Urinary bladder (tissue), 4 donors: ENCODE measurements around the gene ARHGAP6. TPM values are rescaled to one million over a fixed set of nuclear protein-coding genes. Genes with fewer than 3 reads are reported as not detected.

Experiments
- DNase-seq: peaks from one replicate; pipeline ENCODE4 v3.0.0-alpha.2; 2015; ENCODE audit errors: extremely low spot score
- H3K27ac ChIP-seq: one replicate; pipeline ENCODE4 v1.5.1; 2013; ENCODE audit warnings: low read depth, mild to moderate bottlenecking, moderate library complexity
- H3K36me3 ChIP-seq: one replicate; pipeline ENCODE4 v1.6.1; 2013; ENCODE audit warnings: mild to moderate bottlenecking, moderate library complexity; ENCODE audit not compliant: insufficient read depth
- H3K4me1 ChIP-seq: one replicate; pipeline ENCODE4 v1.6.1; 2013; ENCODE audit warnings: mild to moderate bottlenecking, moderate library complexity; ENCODE audit not compliant: insufficient read depth
- H3K4me3 ChIP-seq: one replicate; pipeline ENCODE4 v1.5.1; 2013; ENCODE audit warnings: low read depth, low read length
- WGBS: extraction: QIAGEN DNeasy Blood & Tissue Kit; methylation state at CpG from one replicate; pipeline ENCODE4 v1.1.7; 2013; 5-methylcytosine and 5-hydroxymethylcytosine counted together
- polyA plus RNA-seq: library from polyadenylated mRNA; stranded (reverse); fragments of 200-250 nt; gene quantifications from one replicate; pipeline ENCODE4 v1.2.3, GENCODE V29; 2013
- total RNA-seq: library from RNA; depleted of rRNA; stranded (reverse); fragments of >200 nt; gene quantifications from one replicate; pipeline ENCODE4 v1.2.3, GENCODE V29; 2014
- donor health status: healthy with polysubstance abuse.
- donor health status: healthy.

Gene ARHGAP6
- total and polyA plus RNA-seq, 2 donors: 19.6 to 20.7 TPM

- no peak for DNase-seq
- no peaks in the 10 kb centered on the region for H3K36me3 ChIP-seq
- H3K4me1 ChIP-seq: no peaks in the 10 kb centered on the region
- 94% methylated on average over 4 of the region's 4 CpGs for WGBS
- H3K27ac ChIP-seq: no peak overlapping the region
- no peak overlapping the region for H3K4me3 ChIP-seq
Observed at GRCh38 chrX:11355259-11355909, 310.3 kb downstream of the ARHGAP6 start.

- Histone ChIP-seq H3K27ac (no peak overlapping the region), H3K4me1 (no peaks in the 10 kb centered on the region), H3K4me3 (no peak overlapping the region), H3K36me3 (no peaks in the 10 kb centered on the region)
- no peak for DNase-seq
- 55% methylated on average over 1 of the region's 1 CpG for WGBS
Observed at GRCh38 chrX:11352296-11352741, 313.4 kb downstream of the ARHGAP6 start.

- Histone ChIP-seq H3K36me3 (no peaks in the 10 kb centered on the region), H3K4me3 (no peak overlapping the region), H3K27ac (peak overlapping the region; percentile 6), H3K4me1 (no peaks in the 10 kb centered on the region)
- 29% methylated on average over 11 of the region's 11 CpGs for WGBS
- no peak for DNase-seq
Observed at GRCh38 chrX:11351375-11352295, 314.1 kb downstream of the ARHGAP6 start.

GRCh38 chrX:11349661-11350337, 315.9 kb downstream of the ARHGAP6 start:
- H3K4me1 ChIP-seq: no peaks in the 10 kb centered on the region
- no peaks in the 10 kb centered on the region for H3K36me3 ChIP-seq
- no peak overlapping the region for H3K27ac ChIP-seq
- WGBS: 60% methylated on average over 2 of the region's 2 CpGs
- no peak overlapping the region for H3K4me3 ChIP-seq
- DNase-seq: no peak

GRCh38 chrX:11349020-11349419, 316.7 kb downstream of the ARHGAP6 start:
- Histone ChIP-seq H3K36me3 (no peaks in the 10 kb centered on the region), H3K4me1 (no peaks in the 10 kb centered on the region), H3K27ac (no peak overlapping the region), H3K4me3 (no peak overlapping the region)
- DNase-seq: no peak
- WGBS: 89% methylated on average over 1 of the region's 1 CpG

- no peak overlapping the region for H3K27ac ChIP-seq
- H3K36me3 ChIP-seq: no peaks in the 10 kb centered on the region
- H3K4me1 ChIP-seq: no peaks in the 10 kb centered on the region
- 67% methylated on average over 3 of the region's 3 CpGs for WGBS
- no peak for DNase-seq
- H3K4me3 ChIP-seq: no peak overlapping the region
Observed at GRCh38 chrX:11347300-11347699, 318.4 kb downstream of the ARHGAP6 start.

GRCh38 chrX:11346121-11346682, 319.5 kb downstream of the ARHGAP6 start:
- no peak overlapping the region for H3K27ac ChIP-seq
- H3K4me3 ChIP-seq: no peak overlapping the region
- H3K4me1 ChIP-seq: no peaks in the 10 kb centered on the region
- WGBS: 62% methylated on average over 2 of the region's 2 CpGs
- DNase-seq: no peak
- no peaks in the 10 kb centered on the region for H3K36me3 ChIP-seq

- DNase-seq: no peak
- no peak overlapping the region for H3K27ac ChIP-seq
Observed at GRCh38 chrX:11342673-11343072, 323.0 kb downstream of the ARHGAP6 start.

GRCh38 chrX:11341274-11342201, 324.2 kb downstream of the ARHGAP6 start:
- no peak for DNase-seq
- Histone ChIP-seq H3K4me1 (no peaks in the 10 kb centered on the region), H3K4me3 (no peak overlapping the region), H3K27ac (peak overlapping the region; percentile 50), H3K36me3 (no peaks in the 10 kb centered on the region)
- 17% methylated on average over 10 of the region's 10 CpGs for WGBS

More at GRCh38 chrX:11342673-11343072, 323.0 kb downstream of the ARHGAP6 start:
- Histone ChIP-seq H3K36me3 (no peaks in the 10 kb centered on the region), H3K4me3 (no peak overlapping the region), H3K4me1 (no peaks in the 10 kb centered on the region)

GRCh38 chrX:11337292-11338009, 328.3 kb downstream of the ARHGAP6 start:
- Histone ChIP-seq H3K4me1 (no peaks in the 10 kb centered on the region), H3K4me3 (no peak overlapping the region), H3K27ac (no peak overlapping the region), H3K36me3 (no peaks in the 10 kb centered on the region)
- no peak for DNase-seq
- WGBS: 80% methylated on average over 1 of the region's 1 CpG

- H3K36me3 ChIP-seq: no peaks in the 10 kb centered on the region
- no peak for DNase-seq
- H3K27ac ChIP-seq: no peak overlapping the region
- 86% methylated on average over 2 of the region's 2 CpGs for WGBS
- H3K4me1 ChIP-seq: no peaks in the 10 kb centered on the region
- no peak overlapping the region for H3K4me3 ChIP-seq
Observed at GRCh38 chrX:11336201-11336600, 329.5 kb downstream of the ARHGAP6 start.

GRCh38 chrX:11334165-11334564, 331.6 kb downstream of the ARHGAP6 start:
- 87% methylated on average over 2 of the region's 2 CpGs for WGBS
- H3K36me3 ChIP-seq: no peaks in the 10 kb centered on the region
- DNase-seq: no peak

More at GRCh38 chrX:11334165-11334564, 331.6 kb downstream of the ARHGAP6 start:
- Histone ChIP-seq H3K4me3 (no peak overlapping the region), H3K4me1 (no peaks in the 10 kb centered on the region), H3K27ac (no peak overlapping the region)
